ENCODE results near the gene NSUN7. TPM values are rescaled to one million over a fixed set of nuclear protein-coding genes. Genes with fewer than 3 reads are reported as not detected.

Gene NSUN7
- total RNA-seq, 1 experiment from 2014 or later = 7.3 TPM

- DNase-seq (ENCODE audit: low spot score) = peak; percentile 63
Measured at GRCh38 chr4:40736910-40737309, 12.8 kb upstream of the NSUN7 start.

- no peak for DNase-seq (ENCODE audit: low spot score)
Measured at GRCh38 chr4:40737879-40738278, 11.9 kb upstream of the NSUN7 start.

GRCh38 chr4:40739347-40739746 is 10.4 kb upstream of the NSUN7 start:
- DNase-seq (ENCODE audit: low spot score) = no peak

GRCh38 chr4:40744218-40744617 is 5.5 kb upstream of the NSUN7 start:
- no peak for DNase-seq (ENCODE audit: low spot score)

GRCh38 chr4:40745285-40745984 is 4.3 kb upstream of the NSUN7 start:
- no peak for DNase-seq (ENCODE audit: low spot score)

GRCh38 chr4:40747207-40747835 is 2.4 kb upstream of the NSUN7 start:
- no peak for DNase-seq (ENCODE audit: low spot score)

- peak; percentile 38 for DNase-seq (ENCODE audit: low spot score)
Measured at GRCh38 chr4:40750461-40751258, 905 bp downstream of the NSUN7 start.

GRCh38 chr4:40755616-40756015 is 5.9 kb downstream of the NSUN7 start:
- no peak for DNase-seq (ENCODE audit: low spot score)

GRCh38 chr4:40763228-40763716 is 13.5 kb downstream of the NSUN7 start:
- DNase-seq (ENCODE audit: low spot score) = no peak

GRCh38 chr4:40769266-40769665 is 19.5 kb downstream of the NSUN7 start:
- DNase-seq (ENCODE audit: low spot score) = no peak

GRCh38 chr4:40778090-40778489 is 28.3 kb downstream of the NSUN7 start:
- no peak for DNase-seq (ENCODE audit: low spot score)

- DNase-seq (ENCODE audit: low spot score) = no peak
Measured at GRCh38 chr4:40782876-40783275, 33.1 kb downstream of the NSUN7 start.

- no peak for DNase-seq (ENCODE audit: low spot score)
Measured at GRCh38 chr4:40785727-40786126, 36.0 kb downstream of the NSUN7 start.

- no peak for DNase-seq (ENCODE audit: low spot score)
Measured at GRCh38 chr4:40788331-40788730, 38.6 kb downstream of the NSUN7 start.

- DNase-seq (ENCODE audit: low spot score) = no peak
Measured at GRCh38 chr4:40789031-40789430, 39.3 kb downstream of the NSUN7 start.

- no peak for DNase-seq (ENCODE audit: low spot score)
Measured at GRCh38 chr4:40789771-40790170, 40.0 kb downstream of the NSUN7 start.

GRCh38 chr4:40800064-40800463 is 50.3 kb downstream of the NSUN7 start:
- DNase-seq (ENCODE audit: low spot score) = no peak

GRCh38 chr4:40804598-40804997 is 54.8 kb downstream of the NSUN7 start:
- no peak for DNase-seq (ENCODE audit: low spot score)

GRCh38 chr4:40808926-40809457 is 59.2 kb downstream of the NSUN7 start:
- DNase-seq (ENCODE audit: low spot score) = no peak

- no peak for DNase-seq (ENCODE audit: low spot score)
Measured at GRCh38 chr4:40811956-40812355, 62.2 kb downstream of the NSUN7 start.

GRCh38 chr4:40812386-40812785 is 62.6 kb downstream of the NSUN7 start:
- DNase-seq (ENCODE audit: low spot score) = no peak

GRCh38 chr4:40812856-40813255 is 63.1 kb downstream of the NSUN7 start:
- DNase-seq (ENCODE audit: low spot score) = no peak

Measured in HT-29 (cell line).